SK-N-MC (cell line): ENCODE measurements around the gene CNOT6L.

ENCODE experiments used
- EZH2 ChIP-seq: fragments of 200-600 bp; sonication (generic); IDR thresholded peaks from one replicate; pipeline ENCODE4 v1.6.1; 2017; ENCODE audit warnings: antibody characterized with exemption
- POLR2AphosphoS5 ChIP-seq: IDR thresholded peaks from 2 replicates; pipeline ENCODE4 v1.6.1; 2012; ENCODE audit warnings: mild to moderate bottlenecking, low read depth, low read length, borderline replicate concordance

GRCh38 chr4:77819843-77820648 lies 878 bp upstream of the CNOT6L start:
- peak; percentile 93 for TF ChIP-seq POLR2AphosphoS5
- TF ChIP-seq EZH2, result no peak
